Measurements from ENCODE around the gene TTLL5.

DNA sequence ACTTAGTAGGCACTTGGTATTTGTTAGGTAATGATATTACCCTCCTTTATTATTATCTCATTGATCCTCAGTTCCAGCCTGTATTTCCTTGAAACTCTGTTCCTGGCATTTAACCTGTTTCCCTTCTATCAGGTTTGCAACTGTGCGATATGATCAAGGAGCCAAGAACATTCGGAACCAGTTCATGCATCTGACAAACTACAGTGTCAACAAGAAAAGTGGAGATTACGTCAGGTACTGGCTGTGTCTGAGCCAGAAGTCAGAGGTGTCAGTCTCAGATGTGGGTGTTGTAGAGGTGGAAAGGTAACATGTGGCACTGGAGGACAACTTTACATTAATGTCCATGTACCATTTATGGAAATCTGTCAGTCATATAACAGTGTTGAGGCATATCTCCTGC is 56.7 kb downstream of the TTLL5 start:
- TF ChIP-seq, protein P1, sequence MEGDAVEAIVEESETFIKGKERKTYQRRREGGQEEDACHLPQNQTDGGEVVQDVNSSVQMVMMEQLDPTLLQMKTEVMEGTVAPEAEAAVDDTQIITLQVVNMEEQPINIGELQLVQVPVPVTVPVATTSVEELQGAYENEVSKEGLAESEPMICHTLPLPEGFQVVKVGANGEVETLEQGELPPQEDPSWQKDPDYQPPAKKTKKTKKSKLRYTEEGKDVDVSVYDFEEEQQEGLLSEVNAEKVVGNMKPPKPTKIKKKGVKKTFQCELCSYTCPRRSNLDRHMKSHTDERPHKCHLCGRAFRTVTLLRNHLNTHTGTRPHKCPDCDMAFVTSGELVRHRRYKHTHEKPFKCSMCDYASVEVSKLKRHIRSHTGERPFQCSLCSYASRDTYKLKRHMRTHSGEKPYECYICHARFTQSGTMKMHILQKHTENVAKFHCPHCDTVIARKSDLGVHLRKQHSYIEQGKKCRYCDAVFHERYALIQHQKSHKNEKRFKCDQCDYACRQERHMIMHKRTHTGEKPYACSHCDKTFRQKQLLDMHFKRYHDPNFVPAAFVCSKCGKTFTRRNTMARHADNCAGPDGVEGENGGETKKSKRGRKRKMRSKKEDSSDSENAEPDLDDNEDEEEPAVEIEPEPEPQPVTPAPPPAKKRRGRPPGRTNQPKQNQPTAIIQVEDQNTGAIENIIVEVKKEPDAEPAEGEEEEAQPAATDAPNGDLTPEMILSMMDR (conservative IDR thresholded peaks at IDR 0.05 in 1 of 2, IDR thresholded peaks at IDR 0.05 in 1 of 2; ENCODE audit: low read depth in 1 of 2, low read length in 2 of 2) = no peak
- TF ChIP-seq EZH2 (IDR thresholded peaks at IDR 0.05; ENCODE audit: low read length, missing control alignments) = no peak
